ENCODE data around the gene GAR1. TPM values are rescaled to one million over a fixed set of nuclear protein-coding genes. Genes with fewer than 3 reads are reported as not detected.

Gene GAR1
- total and polyA plus RNA-seq, 9 of the 15 experiments (the other 6 are each of a cell fraction or from before 2014, with no cell fraction given), result 35.7 to 194 (median 68.2) TPM

DNA sequence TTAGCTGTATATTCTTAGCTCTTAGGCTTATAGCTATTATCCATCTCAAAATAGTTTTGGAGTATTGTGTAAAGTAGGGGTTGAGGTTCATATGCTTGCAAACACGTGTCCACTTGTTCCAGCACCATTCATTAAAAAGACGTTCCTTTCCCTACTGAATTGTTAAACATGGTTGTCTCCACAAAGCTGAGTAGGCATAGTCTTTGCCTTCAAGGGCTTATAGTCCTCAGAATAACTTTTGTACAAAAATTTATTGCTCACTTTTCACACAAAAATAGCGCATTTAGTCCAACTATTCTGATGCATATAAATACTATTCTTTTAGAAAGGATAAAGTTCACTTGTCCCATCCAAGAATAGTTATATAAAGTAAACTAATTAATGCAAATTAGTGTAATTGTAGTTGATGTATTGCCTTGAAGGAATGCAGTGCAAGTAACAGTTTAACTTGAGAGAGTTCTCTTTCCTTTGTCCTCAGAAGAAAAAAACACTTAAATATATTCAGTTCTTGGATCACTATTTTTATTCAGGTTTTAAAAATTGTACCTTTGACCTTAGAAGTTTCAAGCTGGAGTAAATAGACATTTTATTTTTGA is 46.5 kb downstream of the GAR1 start (continued):
- no peak for TF ChIP-seq TFE3 (CRISPR knock-in tag; IDR thresholded peaks at IDR 0.05)
- TF ChIP-seq DIDO1 (tag; IDR thresholded peaks at IDR 0.05; ENCODE audit: low read depth), result no peak
- no peak for TF ChIP-seq FOS (IDR thresholded peaks at IDR 0.05; ENCODE audit: extremely low read depth, insufficient read length)
- TF ChIP-seq ZNF280A (IDR thresholded peaks at IDR 0.05; ENCODE audit: low read depth, partially characterized antibody), result no peak
- no peak for TF ChIP-seq SFPQ (IDR thresholded peaks at IDR 0.05; ENCODE audit: low read depth, low read length)
- TF ChIP-seq NELFE (IDR thresholded peaks at IDR 0.05; ENCODE audit: insufficient read depth, insufficient read length), result no peak
- TF ChIP-seq, protein P1, sequence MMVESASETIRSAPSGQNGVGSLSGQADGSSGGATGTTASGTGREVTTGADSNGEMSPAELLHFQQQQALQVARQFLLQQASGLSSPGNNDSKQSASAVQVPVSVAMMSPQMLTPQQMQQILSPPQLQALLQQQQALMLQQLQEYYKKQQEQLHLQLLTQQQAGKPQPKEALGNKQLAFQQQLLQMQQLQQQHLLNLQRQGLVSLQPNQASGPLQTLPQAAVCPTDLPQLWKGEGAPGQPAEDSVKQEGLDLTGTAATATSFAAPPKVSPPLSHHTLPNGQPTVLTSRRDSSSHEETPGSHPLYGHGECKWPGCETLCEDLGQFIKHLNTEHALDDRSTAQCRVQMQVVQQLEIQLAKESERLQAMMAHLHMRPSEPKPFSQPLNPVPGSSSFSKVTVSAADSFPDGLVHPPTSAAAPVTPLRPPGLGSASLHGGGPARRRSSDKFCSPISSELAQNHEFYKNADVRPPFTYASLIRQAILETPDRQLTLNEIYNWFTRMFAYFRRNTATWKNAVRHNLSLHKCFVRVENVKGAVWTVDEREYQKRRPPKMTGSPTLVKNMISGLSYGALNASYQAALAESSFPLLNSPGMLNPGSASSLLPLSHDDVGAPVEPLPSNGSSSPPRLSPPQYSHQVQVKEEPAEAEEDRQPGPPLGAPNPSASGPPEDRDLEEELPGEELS (CRISPR knock-in tag; IDR thresholded peaks at IDR 0.05; ENCODE audit: borderline replicate concordance), result no peak

All from K562 (cell line).